B cell (primary cell): Measurements from ENCODE around the gene TOX2. TPM values are rescaled to one million over a fixed set of nuclear protein-coding genes. Genes with fewer than 3 reads are reported as not detected.

Experiments
- ATAC-seq: fragments of 200-7000 bp; cut with Tn5 transposase; one replicate; pipeline ENCODE4 v1.10.0; 2021; ENCODE audit warnings: low read depth, mild to moderate bottlenecking, moderate number of reproducible peaks, moderate library complexity
- CTCF ChIA-PET: fragments of 350-600 bp; sonication (Branson Sonifier 250); formaldehyde crosslinking; loops from one replicate; lab custom pipeline; 2021; ENCODE audit warnings: antibody characterized with exemption, inconsistent platforms; lab: Charles Lee
- POLR2A ChIA-PET: fragments of 350-600 bp; sonication (Branson Sonifier 250); formaldehyde crosslinking; loops from one replicate; lab custom pipeline; 2021; ENCODE audit warnings: antibody characterized with exemption; lab: Charles Lee
- DNase-seq: peaks from one replicate; pipeline ENCODE4 v3.0.0; 2013
- H2AFZ ChIP-seq: 2 replicates; pipeline ENCODE4 v1.6.1; 2012; ENCODE audit warnings: mild to moderate bottlenecking, low read depth, low read length; ENCODE audit not compliant: insufficient read depth, poor library complexity, severe bottlenecking
- H3K27ac ChIP-seq, 2 donors: 1 replicate in 1 of 2; 2 replicates in 1 of 2; pipeline ENCODE4 v1.5.1; 2012 to 2013; ENCODE audit warnings: low read length in 2 of 2, mild to moderate bottlenecking in 2 of 2, moderate library complexity in 1 of 2
- H3K27me3 ChIP-seq, 4 experiments: fragments of 200-600 bp in 1 of 4; sonication (generic) in 1 of 4; replicated peaks in 1 of 4; 1 replicate in 2 of 4; 2 replicates in 2 of 4; pipeline versions ENCODE4 v1.6.1 to v1.7.0; 2013 to 2016; ENCODE audit warnings: low read length in 3 of 4, mild to moderate bottlenecking in 2 of 4, mixed read lengths in 1 of 4, moderate library complexity in 1 of 4; ENCODE audit not compliant: insufficient read depth in 4 of 4, control insufficient read depth in 3 of 4; ENCODE audit errors: control extremely low read depth in 1 of 4
- H3K36me3 ChIP-seq, 2 experiments: replicated peaks in 1 of 2; 1 replicate in 1 of 2; 2 replicates in 1 of 2; pipeline versions ENCODE4 v1.6.1 to v1.7.1; 2013; ENCODE audit warnings: low read length in 1 of 2; ENCODE audit not compliant: insufficient read depth in 2 of 2, control insufficient read depth in 1 of 2; ENCODE audit errors: control extremely low read depth in 1 of 2, extremely low read depth in 1 of 2
- H3K4me1 ChIP-seq, 2 donors: fragments of 200-600 bp in 1 of 2; sonication (generic) in 1 of 2; 1 replicate in 1 of 2; 2 replicates in 1 of 2; pipeline versions ENCODE4 v1.5.1 to v1.6.1; 2013 to 2017; ENCODE audit warnings: low read length in 2 of 2; ENCODE audit not compliant: control insufficient read depth in 2 of 2, insufficient read depth in 2 of 2
- H3K4me2 ChIP-seq: replicated peaks from 2 replicates; pipeline ENCODE3; 2012; ENCODE audit warnings: mild to moderate bottlenecking, low read depth, low read length; ENCODE audit not compliant: poor library complexity, severe bottlenecking
- H3K4me3 ChIP-seq, 5 experiments: fragments of 200-600 bp in 1 of 5; sonication (generic) in 1 of 5; 1 replicate in 3 of 5; 2 replicates in 2 of 5; pipeline versions ENCODE4 v1.5.1 to v1.7.0; 2011 to 2016; ENCODE audit warnings: low read length in 4 of 5, mild to moderate bottlenecking in 4 of 5, low read depth in 2 of 5, control low read depth in 1 of 5, moderate library complexity in 1 of 5; ENCODE audit not compliant: insufficient read depth in 1 of 5; ENCODE audit errors: control extremely low read depth in 1 of 5, extremely low read depth in 1 of 5
- H3K79me2 ChIP-seq: fragments of 200-600 bp; sonication (generic); one replicate; pipeline ENCODE4 v1.6.0; 2016; ENCODE audit warnings: low read length; ENCODE audit not compliant: control insufficient read depth, insufficient read depth
- H3K9ac ChIP-seq: fragments of 200-600 bp; sonication (generic); 2 replicates; pipeline ENCODE4 v1.6.1; 2017; ENCODE audit warnings: mild to moderate bottlenecking, low read length, moderate library complexity
- H3K9me3 ChIP-seq, 3 donors: one replicate each; pipeline versions ENCODE4 v1.6.1 to v1.7.1; 2013; ENCODE audit warnings: low read length in 2 of 3; ENCODE audit not compliant: control insufficient read depth in 2 of 3, insufficient read depth in 1 of 3; ENCODE audit errors: control extremely low read depth in 1 of 3
- H4K20me1 ChIP-seq: 2 replicates; pipeline ENCODE4 v1.6.0; 2012; ENCODE audit warnings: mild to moderate bottlenecking, low read length; ENCODE audit not compliant: insufficient read depth, control insufficient read depth, poor library complexity, severe bottlenecking
- H3K27ac Mint-ChIP-seq: one replicate; pipeline ENCODE4 v1.8.0; 2021; ENCODE audit warnings: mixed read lengths
- H3K27me3 Mint-ChIP-seq: one replicate; pipeline ENCODE4 v1.8.0; 2021; ENCODE audit warnings: mixed read lengths
- H3K4me1 Mint-ChIP-seq: one replicate; pipeline ENCODE4 v1.8.0; 2021; ENCODE audit warnings: mixed read lengths
- H3K4me3 Mint-ChIP-seq: one replicate; pipeline ENCODE4 v1.8.0; 2021; ENCODE audit warnings: mixed read lengths
- H3K9me3 Mint-ChIP-seq: one replicate; pipeline ENCODE4 v1.8.0; 2022; ENCODE audit warnings: mixed read lengths; ENCODE audit not compliant: insufficient read depth
- EZH2 ChIP-seq: IDR thresholded peaks from 2 replicates; pipeline ENCODE4 v1.6.1; 2012; ENCODE audit warnings: borderline replicate concordance, low read depth, mild to moderate bottlenecking, moderate library complexity, low read length; ENCODE audit not compliant: insufficient read depth, poor library complexity, severe bottlenecking
- WGBS: methylation state at CpG from one replicate; pipeline ENCODE4 v1.1.5; 2013; ENCODE audit warnings: missing lambda C conversion rate; ENCODE audit not compliant: insufficient coverage; 5-methylcytosine and 5-hydroxymethylcytosine counted together
- intact Hi-C: fragments of 100-400 bp; cut with micrococcal nuclease; formaldehyde crosslinking; loops from one replicate; pipeline ENCODE4 v1.10.0; 2022
- polyA plus RNA-seq: library from polyadenylated mRNA; depleted of rRNA; stranded (reverse); fragments of >200 nt; gene quantifications from 2 replicates; pipeline ENCODE4 v1.2.3, GENCODE V29; 2012
- total RNA-seq, 2 donors: library from RNA; stranded (reverse); fragments of 120-200 nt in 1 of 2; gene quantifications; 1 replicate in 1 of 2; 2 replicates in 1 of 2; pipeline versions ENCODE4 v1.2.3 to v1.2.4, GENCODE V29; 2013 to 2022
- TF ChIP-seq, protein P1 (sequence below): fragments of 200-600 bp; IDR thresholded peaks from one replicate; pipeline ENCODE4 v1.8.0; 2022; ENCODE audit warnings: antibody characterized with exemption, mild to moderate bottlenecking

TOX2 gene
- total and polyA plus RNA-seq, 2 donors (not counting 1 experiment from before 2014, with no cell fraction given): 1.2 to 4.1 TPM

DNA sequence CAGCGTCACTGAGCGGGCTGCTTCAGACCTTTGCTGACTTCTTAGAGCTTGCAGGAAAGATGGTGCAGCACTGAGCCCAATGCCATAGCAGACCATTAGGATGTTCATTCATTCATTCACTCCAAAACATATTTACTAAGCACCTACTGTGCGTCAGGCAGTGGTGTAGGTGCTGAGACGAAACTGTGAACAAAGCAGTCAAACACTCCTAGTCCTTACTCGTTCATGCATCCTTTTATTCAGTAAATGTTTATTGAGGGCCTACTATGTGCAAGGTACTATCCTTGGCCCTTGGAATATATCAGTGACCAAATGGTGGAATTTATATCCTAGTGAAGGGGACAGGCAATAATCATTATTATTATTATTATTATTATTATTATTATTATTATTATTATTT is 76.6 kb downstream of the TOX2 start:
- WGBS: 78% methylated on average over 2 of the region's 5 CpGs
- Histone ChIP-seq H3K4me1 (no peaks in the 10 kb centered on the region), H3K9ac (no peak overlapping the region), H3K36me3 (no peaks in the 10 kb centered on the region), H3K27ac (no peak overlapping the region), H3K27me3 (peaks cover 0 to 4% (median 0%) of the 10 kb centered on the region in 4 experiments), H3K4me2 (no peak overlapping the region), H3K9me3 (no peaks in the 10 kb centered on the region), H3K4me3 (no peak overlapping the region), H4K20me1 (no peaks in the 10 kb centered on the region), H3K79me2 (no peaks in the 10 kb centered on the region), H2AFZ (no peak overlapping the region)
- no peak for TF ChIP-seq EZH2
- TF ChIP-seq, protein P1, sequence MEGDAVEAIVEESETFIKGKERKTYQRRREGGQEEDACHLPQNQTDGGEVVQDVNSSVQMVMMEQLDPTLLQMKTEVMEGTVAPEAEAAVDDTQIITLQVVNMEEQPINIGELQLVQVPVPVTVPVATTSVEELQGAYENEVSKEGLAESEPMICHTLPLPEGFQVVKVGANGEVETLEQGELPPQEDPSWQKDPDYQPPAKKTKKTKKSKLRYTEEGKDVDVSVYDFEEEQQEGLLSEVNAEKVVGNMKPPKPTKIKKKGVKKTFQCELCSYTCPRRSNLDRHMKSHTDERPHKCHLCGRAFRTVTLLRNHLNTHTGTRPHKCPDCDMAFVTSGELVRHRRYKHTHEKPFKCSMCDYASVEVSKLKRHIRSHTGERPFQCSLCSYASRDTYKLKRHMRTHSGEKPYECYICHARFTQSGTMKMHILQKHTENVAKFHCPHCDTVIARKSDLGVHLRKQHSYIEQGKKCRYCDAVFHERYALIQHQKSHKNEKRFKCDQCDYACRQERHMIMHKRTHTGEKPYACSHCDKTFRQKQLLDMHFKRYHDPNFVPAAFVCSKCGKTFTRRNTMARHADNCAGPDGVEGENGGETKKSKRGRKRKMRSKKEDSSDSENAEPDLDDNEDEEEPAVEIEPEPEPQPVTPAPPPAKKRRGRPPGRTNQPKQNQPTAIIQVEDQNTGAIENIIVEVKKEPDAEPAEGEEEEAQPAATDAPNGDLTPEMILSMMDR: no peak
- no peak for DNase-seq
- Mint-ChIP-seq H3K9me3 (peaks cover 2% of the 10 kb centered on the region), H3K27me3 (no peaks in the 10 kb centered on the region), H3K27ac (no peak overlapping the region), H3K4me3 (no peak overlapping the region), H3K4me1 (no peaks in the 10 kb centered on the region)
- intact Hi-C loops: no loop called here
- ATAC-seq: no peak
- CTCF ChIA-PET: no interaction called here
- POLR2A ChIA-PET: no interaction called here

DNA sequence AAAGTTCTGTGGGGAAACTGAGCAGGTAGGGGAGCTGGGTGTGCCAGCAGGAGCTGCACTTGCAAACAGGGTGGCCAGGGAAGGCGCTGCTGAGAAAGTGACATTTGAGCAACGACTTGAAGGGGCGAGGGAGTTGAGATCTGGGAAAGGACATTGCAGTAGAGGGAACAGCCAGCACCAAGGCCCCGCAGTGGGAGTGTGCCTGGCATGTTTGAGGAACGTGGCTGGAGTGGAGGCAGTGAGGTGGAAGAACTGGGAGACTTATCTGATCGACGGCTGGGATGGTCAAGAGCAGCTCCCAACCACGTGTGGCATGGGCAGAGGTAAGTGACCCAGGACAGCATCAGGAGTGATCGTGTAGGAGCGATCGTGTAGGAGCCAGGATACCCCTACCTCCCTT is 77.3 kb downstream of the TOX2 start:
- Mint-ChIP-seq H3K27me3 (no peaks in the 10 kb centered on the region), H3K4me3 (no peak overlapping the region), H3K27ac (no peak overlapping the region), H3K4me1 (no peaks in the 10 kb centered on the region), H3K9me3 (peaks cover 2% of the 10 kb centered on the region)
- Histone ChIP-seq H3K79me2 (no peaks in the 10 kb centered on the region), H3K27me3 (peaks cover 0 to 4% (median 0%) of the 10 kb centered on the region in 4 experiments), H3K9me3 (no peaks in the 10 kb centered on the region), H3K36me3 (no peaks in the 10 kb centered on the region), H3K4me3 (no peak overlapping the region), H3K9ac (no peak overlapping the region), H4K20me1 (no peaks in the 10 kb centered on the region), H3K4me2 (no peak overlapping the region), H3K27ac (no peak overlapping the region), H2AFZ (no peak overlapping the region), H3K4me1 (no peaks in the 10 kb centered on the region)
- DNase-seq (no peak), ATAC-seq (no peak)
- intact Hi-C loops: no loop called here
- CTCF ChIA-PET: interaction anchor here (0.6 kb wide), 1 partner anchor 35 kb away, joined by 3 read pairs; no protein-coding TSS in a partner anchor
- POLR2A ChIA-PET: no interaction called here
- no peak for TF ChIP-seq EZH2
- TF ChIP-seq, protein P1: no peak
- WGBS: 88% methylated on average over 11 of the region's 11 CpGs
